GM12878 (cell line): Measurements from ENCODE around the gene TRDN.

Experiments used
- CHD2 ChIP-seq: IDR thresholded peaks from 2 replicates; pipeline ENCODE4 v1.6.1; 2011; ENCODE audit warnings: low read depth, low read length, improper control_type of control experiment, borderline replicate concordance
- IKZF1 ChIP-seq: fragments of 450-650 bp; conservative IDR thresholded peaks from 2 replicates; pipeline ENCODE4 v1.6.1; 2017; ENCODE audit warnings: antibody characterized with exemption, mild to moderate bottlenecking
- SRF ChIP-seq, 2 experiments: IDR thresholded peaks; 2 replicates each; pipeline ENCODE4 v1.6.1; 2011; ENCODE audit warnings: low read depth in 2 of 2, low read length in 2 of 2, mild to moderate bottlenecking in 1 of 2, moderate library complexity in 1 of 2
- ZNF274 ChIP-seq: IDR thresholded peaks from one replicate; pipeline ENCODE4 v1.8.0; 2011; ENCODE audit not compliant: insufficient read length, insufficient read depth
- TF ChIP-seq, protein P1 (sequence below): IDR thresholded peaks from 2 replicates; pipeline ENCODE4 v1.6.1; 2012; ENCODE audit warnings: low read depth, low read length, improper control_type of control experiment

GRCh38 chr6:123462152-123462551 lies 174.6 kb downstream of the TRDN start:
- no peak for TF ChIP-seq CHD2
- TF ChIP-seq, protein P1, sequence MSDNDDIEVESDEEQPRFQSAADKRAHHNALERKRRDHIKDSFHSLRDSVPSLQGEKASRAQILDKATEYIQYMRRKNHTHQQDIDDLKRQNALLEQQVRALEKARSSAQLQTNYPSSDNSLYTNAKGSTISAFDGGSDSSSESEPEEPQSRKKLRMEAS: no peak
- TF ChIP-seq ZNF274: no peak
- TF ChIP-seq IKZF1: no peak
- no peak for TF ChIP-seq SRF (IDR thresholded peaks at IDR 0.05; ENCODE audit: low read depth in 2 of 2, low read length in 2 of 2)
